GM21360 (cell line): Measurements from ENCODE around the gene OR51G1.

Experiments
- ATAC-seq: cut with Tn5 transposase; IDR thresholded peaks from one replicate; pipeline ENCODE4 v1.9.1; 2021; ENCODE audit warnings: mild to moderate bottlenecking, moderate library complexity; ENCODE audit not compliant: unreplicated experiment

OR51G1 gene

GRCh38 chr11:4881188-4881587 is 43.0 kb downstream of the OR51G1 start:
- ATAC-seq, result no peak
